Measurements from ENCODE around the gene RTP5.
"Not testable (repeated sequence)": the region's sequence is repeated elsewhere in the genome, so short reads cannot be mapped to it uniquely, and the experiment has no call there.

Gene RTP5

DNA sequence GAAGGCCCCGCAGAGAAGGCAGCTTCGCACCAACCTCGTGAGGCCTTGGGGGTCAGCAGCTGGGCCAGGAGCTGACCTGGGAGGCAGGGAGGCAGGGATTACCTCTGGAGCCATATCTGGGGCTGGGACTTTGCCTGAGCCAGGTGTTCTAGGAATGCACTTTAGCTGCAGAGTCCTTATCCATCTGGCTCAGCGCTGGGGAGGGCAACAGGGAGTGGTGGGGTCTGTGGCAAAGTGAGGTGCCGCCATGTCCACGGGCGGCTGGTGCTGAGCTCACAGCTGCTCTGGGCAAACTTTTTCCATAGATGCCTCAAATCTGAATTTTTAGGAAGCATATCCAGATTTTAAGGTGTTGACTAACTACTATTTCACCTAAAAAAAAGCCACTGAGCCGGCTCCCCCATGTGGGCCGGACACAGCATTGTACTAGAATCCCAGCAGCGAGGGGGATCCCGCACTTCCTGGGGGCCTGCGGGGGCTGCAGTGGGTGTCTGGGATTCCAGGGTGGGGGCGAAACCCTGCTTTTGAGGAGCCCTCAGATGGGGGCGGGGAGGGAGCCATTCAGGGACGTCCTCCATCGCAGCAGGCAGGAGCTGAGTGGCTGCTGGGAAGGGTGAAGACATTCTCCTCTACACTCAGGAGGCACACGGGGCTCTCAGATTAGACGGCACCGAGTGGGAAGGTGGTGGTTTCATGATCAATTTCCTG lies 34.6 kb downstream of the RTP5 start:
- DNase-seq, result no peak

GRCh38 chr2:241904791-241905710 lies 35.5 kb downstream of the RTP5 start:
- no peak for DNase-seq

DNA sequence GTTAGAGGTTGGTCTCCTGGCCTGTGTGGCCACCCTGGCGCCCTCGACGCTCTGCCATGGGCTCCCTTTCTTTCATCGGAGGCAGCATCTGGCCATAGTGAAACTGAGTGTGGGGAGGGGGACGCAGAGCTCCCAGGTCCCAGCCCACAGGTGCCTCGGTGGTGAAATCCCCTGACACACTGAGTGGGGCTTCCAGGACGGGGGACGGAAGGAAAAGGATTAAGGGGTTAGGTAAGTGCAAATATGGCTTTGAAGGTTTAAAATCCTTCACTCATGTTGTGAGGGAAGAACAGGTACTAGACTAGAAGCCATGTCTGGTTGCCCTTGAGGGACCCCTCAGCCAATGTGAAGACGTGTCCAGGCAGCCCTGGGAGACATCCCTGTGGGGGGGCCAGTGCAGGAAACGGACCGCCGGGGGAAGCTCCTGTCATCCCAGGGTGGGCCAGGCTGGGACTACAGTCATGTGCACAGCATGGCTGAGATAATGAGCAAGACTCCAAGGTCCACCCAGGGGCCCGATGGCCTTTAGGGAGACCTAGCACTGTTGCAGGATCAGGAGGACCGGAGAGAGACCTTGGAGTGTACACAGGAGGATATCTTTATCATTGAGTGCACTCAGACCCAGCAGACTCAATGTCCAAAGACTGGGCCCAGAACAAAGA lies 36.3 kb downstream of the RTP5 start:
- no peak for DNase-seq

- DNase-seq, result not testable (repeated sequence)
Observed at GRCh38 chr2:241906378-241906770, 36.8 kb downstream of the RTP5 start.

DNA sequence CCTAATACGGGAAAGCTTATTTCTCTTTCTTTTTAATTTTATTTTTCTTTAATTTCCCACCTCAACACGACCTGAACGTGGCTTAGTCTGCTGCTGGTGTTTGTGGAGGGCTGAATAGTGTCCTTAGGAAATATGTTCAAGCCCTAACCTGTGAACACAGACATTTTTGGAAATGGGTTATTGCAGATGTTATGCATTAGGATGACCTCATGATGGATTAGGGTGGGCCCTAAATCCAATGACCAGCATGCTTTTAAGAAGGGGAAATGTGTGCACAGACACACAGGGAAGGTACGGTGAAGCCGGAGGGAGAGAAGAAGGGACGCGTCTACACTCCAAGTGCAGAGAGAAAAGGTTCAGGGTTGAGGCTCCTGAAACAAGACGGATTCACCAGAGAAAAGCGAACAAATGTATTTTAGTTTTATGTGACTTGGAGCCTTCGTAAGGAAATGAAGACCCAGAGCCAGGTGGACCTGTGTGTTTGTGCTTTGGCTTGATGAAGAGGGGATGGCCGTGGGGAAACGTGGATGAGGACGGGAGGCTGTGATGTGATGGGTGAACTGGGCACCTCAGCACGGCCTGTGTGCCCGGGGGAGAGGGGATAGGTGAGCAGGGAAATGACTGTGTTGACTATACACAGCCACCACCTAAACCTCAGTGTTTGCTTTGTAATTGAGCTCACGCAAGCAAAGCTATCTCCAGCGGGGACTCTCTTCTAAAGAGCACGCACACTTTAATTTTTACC lies 37.5 kb downstream of the RTP5 start:
- no peak for DNase-seq

- not testable (repeated sequence) for DNase-seq
Observed at GRCh38 chr2:241907831-241908230, 38.3 kb downstream of the RTP5 start.

- no peak for DNase-seq
Observed at GRCh38 chr2:241908686-241909420, 39.3 kb downstream of the RTP5 start.

DNA sequence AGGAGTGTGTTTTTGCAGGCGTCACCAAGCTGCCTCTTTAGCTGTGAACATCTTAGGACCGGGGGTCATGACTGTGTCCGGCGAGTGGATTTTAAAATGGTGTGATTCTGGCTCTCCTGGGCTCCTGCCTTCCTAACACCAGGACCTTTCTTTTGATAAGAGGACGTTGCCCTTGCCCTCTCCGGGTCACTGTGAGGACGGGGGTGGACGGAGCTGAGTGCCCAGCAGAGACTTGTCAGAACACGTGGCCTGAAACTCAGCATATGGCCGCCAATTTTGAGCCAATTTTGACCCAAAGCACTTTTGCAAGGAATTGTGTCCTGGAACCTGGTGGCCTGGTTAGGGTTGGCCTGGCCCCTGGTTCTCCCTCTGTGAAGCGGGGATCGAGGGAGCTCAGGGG lies 40.2 kb downstream of the RTP5 start:
- no peak for DNase-seq

- DNase-seq, result no peak
Observed at GRCh38 chr2:241910604-241911520, 41.3 kb downstream of the RTP5 start.

- DNase-seq, result no peak
Observed at GRCh38 chr2:241911551-241911950, 42.0 kb downstream of the RTP5 start.

- no peak for DNase-seq
Observed at GRCh38 chr2:241912021-241912555, 42.6 kb downstream of the RTP5 start.

DNA sequence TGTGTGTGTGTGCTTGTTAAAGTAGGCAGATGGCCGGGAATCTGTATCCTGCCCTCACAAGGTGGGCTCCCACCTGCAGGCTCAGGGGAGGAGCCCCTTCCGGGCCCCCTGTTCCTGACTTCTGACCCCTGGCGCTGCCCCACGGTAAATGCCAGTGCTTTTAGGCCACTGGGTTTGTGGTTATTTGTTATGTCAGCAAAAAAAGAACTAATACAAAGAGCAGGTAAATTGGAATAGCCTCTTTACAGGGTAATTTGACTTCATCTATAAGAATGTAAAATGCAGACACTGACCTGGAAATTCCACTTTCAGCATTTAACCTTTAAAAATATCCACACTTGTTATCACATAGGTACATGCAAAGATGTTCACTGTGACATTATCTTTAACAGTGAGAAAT lies 44.2 kb downstream of the RTP5 start:
- no peak for DNase-seq

DNA sequence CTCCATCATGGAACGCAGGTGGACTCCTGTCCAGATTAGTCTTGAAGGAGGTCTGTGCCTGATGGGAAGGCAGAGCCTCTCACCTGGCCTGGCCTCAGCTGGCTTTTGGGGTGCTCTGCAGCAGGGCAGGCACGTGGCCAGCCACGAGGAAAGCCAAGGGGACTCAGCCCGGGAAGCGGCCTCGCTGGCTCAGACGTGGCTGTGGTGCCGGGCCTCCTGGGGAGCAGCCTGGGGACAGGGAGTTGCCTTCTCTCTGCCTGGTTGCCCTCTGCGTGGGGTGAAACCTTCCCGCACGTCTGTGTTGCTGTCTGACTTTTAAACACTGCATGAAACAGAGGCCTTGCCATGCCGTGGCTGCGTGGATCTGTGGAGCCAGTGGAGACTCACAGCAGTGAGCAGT lies 45.0 kb downstream of the RTP5 start:
- DNase-seq, result no peak

- DNase-seq, result not testable (repeated sequence)
Observed at GRCh38 chr2:241921631-241922030, 52.1 kb downstream of the RTP5 start.

GRCh38 chr2:241922411-241922810 lies 52.9 kb downstream of the RTP5 start:
- no peak for DNase-seq

DNA sequence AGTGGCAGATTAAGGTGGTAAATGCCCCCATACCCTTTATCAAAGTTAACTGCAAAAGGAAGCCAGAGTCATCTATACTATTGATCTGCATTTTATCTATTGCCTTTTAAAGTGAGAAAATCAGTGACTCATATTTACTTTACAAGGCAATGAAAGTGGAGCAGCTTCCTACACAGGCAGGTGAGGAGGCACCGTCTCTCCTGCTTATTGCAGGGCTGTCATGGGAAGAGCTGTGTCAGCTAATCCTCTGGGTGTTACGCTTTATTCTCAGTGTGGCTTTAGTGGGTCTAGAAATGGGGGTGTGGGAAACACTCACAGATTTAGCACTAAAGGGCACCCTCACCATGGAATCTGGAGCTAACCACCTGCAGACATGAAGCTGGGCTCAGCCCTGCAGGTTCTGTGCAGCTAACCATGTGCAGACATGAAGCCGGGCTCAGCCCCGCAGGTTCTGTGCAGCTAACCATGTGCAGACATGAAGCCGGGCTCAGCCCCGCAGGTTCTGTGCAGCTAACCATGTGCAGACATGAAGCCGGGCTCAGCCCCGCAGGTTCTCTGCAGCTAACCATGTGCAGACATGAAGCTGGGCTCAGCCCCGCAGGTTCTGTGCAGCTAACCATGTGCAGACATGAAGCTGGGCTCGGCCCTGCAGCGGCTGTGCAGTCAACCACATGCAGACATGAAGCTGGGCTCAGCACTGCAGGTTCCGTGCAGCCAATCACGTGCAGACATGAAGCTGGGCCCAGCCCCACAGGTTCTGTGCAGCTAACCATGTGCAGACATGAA lies 53.5 kb downstream of the RTP5 start:
- not testable (repeated sequence) for DNase-seq
